DND-41 (cell line): Measurements from ENCODE around the gene SLIT1.

Experiments
- EZH2 ChIP-seq: IDR thresholded peaks from 3 replicates; pipeline ENCODE4 v1.6.1; 2012; ENCODE audit warnings: borderline replicate concordance, low read depth, mild to moderate bottlenecking, moderate library complexity, low read length, inconsistent platforms; ENCODE audit not compliant: severe bottlenecking
- TF ChIP-seq, protein P1 (sequence below): IDR thresholded peaks from 2 replicates; pipeline ENCODE4 v1.5.1; 2012; ENCODE audit warnings: borderline replicate concordance, low read length, moderate library complexity, mild to moderate bottlenecking; ENCODE audit not compliant: poor library complexity, severe bottlenecking; ENCODE audit errors: extremely low read depth

GRCh38 chr10:97175586-97175985 lies 10.2 kb downstream of the SLIT1 start:
- TF ChIP-seq, protein P1, sequence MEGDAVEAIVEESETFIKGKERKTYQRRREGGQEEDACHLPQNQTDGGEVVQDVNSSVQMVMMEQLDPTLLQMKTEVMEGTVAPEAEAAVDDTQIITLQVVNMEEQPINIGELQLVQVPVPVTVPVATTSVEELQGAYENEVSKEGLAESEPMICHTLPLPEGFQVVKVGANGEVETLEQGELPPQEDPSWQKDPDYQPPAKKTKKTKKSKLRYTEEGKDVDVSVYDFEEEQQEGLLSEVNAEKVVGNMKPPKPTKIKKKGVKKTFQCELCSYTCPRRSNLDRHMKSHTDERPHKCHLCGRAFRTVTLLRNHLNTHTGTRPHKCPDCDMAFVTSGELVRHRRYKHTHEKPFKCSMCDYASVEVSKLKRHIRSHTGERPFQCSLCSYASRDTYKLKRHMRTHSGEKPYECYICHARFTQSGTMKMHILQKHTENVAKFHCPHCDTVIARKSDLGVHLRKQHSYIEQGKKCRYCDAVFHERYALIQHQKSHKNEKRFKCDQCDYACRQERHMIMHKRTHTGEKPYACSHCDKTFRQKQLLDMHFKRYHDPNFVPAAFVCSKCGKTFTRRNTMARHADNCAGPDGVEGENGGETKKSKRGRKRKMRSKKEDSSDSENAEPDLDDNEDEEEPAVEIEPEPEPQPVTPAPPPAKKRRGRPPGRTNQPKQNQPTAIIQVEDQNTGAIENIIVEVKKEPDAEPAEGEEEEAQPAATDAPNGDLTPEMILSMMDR, result no peak
- TF ChIP-seq EZH2, result no peak
